Measurements from ENCODE around the gene PP2D1. TPM values are rescaled to one million over a fixed set of nuclear protein-coding genes. Genes with fewer than 3 reads are reported as not detected.
"Not testable (repeated sequence)": the region's sequence is repeated elsewhere in the genome, so short reads cannot be mapped to it uniquely, and the experiment has no call there.

PP2D1 gene
- total RNA-seq, 2 experiments from 2014 or later: not detected

GRCh38 chr3:19988904-19989303 lies 23.2 kb downstream of the PP2D1 start:
- DNase-seq; H3K27me3 Mint-ChIP-seq; H3K4me3 Mint-ChIP-seq; POLR2A ChIA-PET; H3K9me3 Mint-ChIP-seq; H3K27ac Mint-ChIP-seq; H3K4me1 Mint-ChIP-seq; ATAC-seq (ENCODE audit: low read depth): not testable (repeated sequence)
- H3K36me3 Mint-ChIP-seq: peaks cover 20% of the 10 kb centered on the region

- Mint-ChIP-seq H3K27me3 (no peaks in the 10 kb centered on the region), H3K27ac (no peak overlapping the region)
- POLR2A ChIA-PET: no interaction called here
Observed at GRCh38 chr3:19972054-19972453, 40.0 kb downstream of the PP2D1 start.

GRCh38 chr3:19970327-19970726 lies 41.7 kb downstream of the PP2D1 start:
- H3K4me1 Mint-ChIP-seq: peaks cover 5% of the 10 kb centered on the region

More at GRCh38 chr3:19972054-19972453, 40.0 kb downstream of the PP2D1 start:
- no peaks in the 10 kb centered on the region for H3K9me3 Mint-ChIP-seq
- H3K4me3 Mint-ChIP-seq: no peak overlapping the region
- no peak for ATAC-seq (ENCODE audit: low read depth)
- H3K36me3 Mint-ChIP-seq: peaks cover 24% of the 10 kb centered on the region
- peaks cover 3% of the 10 kb centered on the region for H3K4me1 Mint-ChIP-seq
- DNase-seq: no peak

GRCh38 chr3:19967812-19968211 lies 44.3 kb downstream of the PP2D1 start:
- Mint-ChIP-seq H3K4me3 (no peak overlapping the region), H3K4me1 (peaks cover 7% of the 10 kb centered on the region), H3K36me3 (peaks cover 22% of the 10 kb centered on the region), H3K27me3 (no peaks in the 10 kb centered on the region), H3K9me3 (no peaks in the 10 kb centered on the region), H3K27ac (no peak overlapping the region)
- DNase-seq: no peak
- no peak for ATAC-seq (ENCODE audit: low read depth)
- POLR2A ChIA-PET: no interaction called here

More at GRCh38 chr3:19970327-19970726, 41.7 kb downstream of the PP2D1 start:
- H3K9me3 Mint-ChIP-seq: no peaks in the 10 kb centered on the region
- H3K36me3 Mint-ChIP-seq: peaks cover 17% of the 10 kb centered on the region
- POLR2A ChIA-PET: no interaction called here
- no peak for ATAC-seq (ENCODE audit: low read depth)
- no peak overlapping the region for H3K27ac Mint-ChIP-seq
- no peaks in the 10 kb centered on the region for H3K27me3 Mint-ChIP-seq
- DNase-seq: no peak
- H3K4me3 Mint-ChIP-seq: no peak overlapping the region

- Mint-ChIP-seq H3K27me3 (no peaks in the 10 kb centered on the region), H3K36me3 (peaks cover 26% of the 10 kb centered on the region), H3K27ac (no peak overlapping the region), H3K4me3 (no peak overlapping the region), H3K4me1 (peaks cover 6% of the 10 kb centered on the region), H3K9me3 (no peaks in the 10 kb centered on the region)
- ATAC-seq (ENCODE audit: low read depth) (no peak), DNase-seq (no peak)
- POLR2A ChIA-PET: no interaction called here
Observed at GRCh38 chr3:19967208-19967607, 44.9 kb downstream of the PP2D1 start.

GRCh38 chr3:19961960-19962359 lies 50.1 kb downstream of the PP2D1 start:
- Mint-ChIP-seq H3K27me3 (no peaks in the 10 kb centered on the region), H3K27ac (no peak overlapping the region), H3K4me1 (peaks cover 18% of the 10 kb centered on the region), H3K4me3 (no peak overlapping the region), H3K9me3 (no peaks in the 10 kb centered on the region), H3K36me3 (peaks cover 33% of the 10 kb centered on the region)
- no peak for ATAC-seq (ENCODE audit: low read depth)
- no peak for DNase-seq
- POLR2A ChIA-PET: no interaction called here

- Mint-ChIP-seq H3K9me3 (no peaks in the 10 kb centered on the region), H3K27ac (no peak overlapping the region), H3K4me1 (peaks cover 19% of the 10 kb centered on the region), H3K27me3 (no peaks in the 10 kb centered on the region), H3K36me3 (peaks cover 37% of the 10 kb centered on the region), H3K4me3 (no peak overlapping the region)
- DNase-seq (no peak), ATAC-seq (ENCODE audit: low read depth) (no peak)
- POLR2A ChIA-PET: no interaction called here
Observed at GRCh38 chr3:19960696-19961095, 51.4 kb downstream of the PP2D1 start.

GRCh38 chr3:19959505-19959904 lies 52.6 kb downstream of the PP2D1 start:
- POLR2A ChIA-PET: interaction anchor here (1.6 kb wide), 1 partner anchor 11 kb away, joined by 4 read pairs; no protein-coding TSS in a partner anchor
- no peak for DNase-seq
- Mint-ChIP-seq H3K4me3 (no peak overlapping the region), H3K27me3 (no peaks in the 10 kb centered on the region), H3K4me1 (peaks cover 21% of the 10 kb centered on the region), H3K9me3 (no peaks in the 10 kb centered on the region), H3K36me3 (peaks cover 37% of the 10 kb centered on the region), H3K27ac (no peak overlapping the region)
- no peak for ATAC-seq (ENCODE audit: low read depth)

- Mint-ChIP-seq H3K4me1 (peaks cover 20% of the 10 kb centered on the region), H3K36me3 (peaks cover 32% of the 10 kb centered on the region)
- H3K4me3 Mint-ChIP-seq; POLR2A ChIA-PET; H3K9me3 Mint-ChIP-seq; H3K27me3 Mint-ChIP-seq; H3K27ac Mint-ChIP-seq; ATAC-seq (ENCODE audit: low read depth); DNase-seq: not testable (repeated sequence)
Observed at GRCh38 chr3:19957354-19957753, 54.7 kb downstream of the PP2D1 start.

- Mint-ChIP-seq H3K27ac (no peak overlapping the region), H3K27me3 (no peaks in the 10 kb centered on the region), H3K36me3 (peaks cover 30% of the 10 kb centered on the region), H3K4me3 (no peak overlapping the region), H3K9me3 (no peaks in the 10 kb centered on the region), H3K4me1 (peaks cover 29% of the 10 kb centered on the region)
- no peak for DNase-seq
- no peak for ATAC-seq (ENCODE audit: low read depth)
- POLR2A ChIA-PET: no interaction called here
Observed at GRCh38 chr3:19954676-19955075, 57.4 kb downstream of the PP2D1 start.

GRCh38 chr3:19950316-19950715 lies 61.7 kb downstream of the PP2D1 start:
- H3K27me3 Mint-ChIP-seq: no peaks in the 10 kb centered on the region
- no peak for DNase-seq
- H3K4me1 Mint-ChIP-seq: peaks cover 33% of the 10 kb centered on the region
- H3K9me3 Mint-ChIP-seq: no peaks in the 10 kb centered on the region
- peaks cover 26% of the 10 kb centered on the region for H3K36me3 Mint-ChIP-seq
- no peak overlapping the region for H3K4me3 Mint-ChIP-seq
- POLR2A ChIA-PET: no interaction called here
- H3K27ac Mint-ChIP-seq: no peak overlapping the region
- ATAC-seq (ENCODE audit: low read depth): no peak

GRCh38 chr3:19948226-19948591 lies 63.9 kb downstream of the PP2D1 start:
- peak overlapping the region; percentile 100 for H3K27ac Mint-ChIP-seq
- POLR2A ChIA-PET: interaction anchor here (0.8 to 2.0 kb wide), 6 partner anchors 11 to 237 kb away, joined by 3 to 9 read pairs (median 4); partner anchors contain the start of gene KAT2B

GRCh38 chr3:19947549-19948225 lies 64.4 kb downstream of the PP2D1 start:
- ATAC-seq (ENCODE audit: low read depth): peak; percentile 15
- DNase-seq: peak; percentile 72
- peak overlapping the region; percentile 100 for H3K27ac Mint-ChIP-seq
- H3K36me3 Mint-ChIP-seq: peaks cover 23% of the 10 kb centered on the region
- POLR2A ChIA-PET: interaction anchor here (0.5 to 2.0 kb wide), 7 partner anchors 11 to 237 kb away, joined by 3 to 9 read pairs (median 4); partner anchors contain the start of gene KAT2B
- H3K27me3 Mint-ChIP-seq: no peaks in the 10 kb centered on the region
- peaks cover 32% of the 10 kb centered on the region for H3K4me1 Mint-ChIP-seq
- peaks cover 1% of the 10 kb centered on the region for H3K9me3 Mint-ChIP-seq
- H3K4me3 Mint-ChIP-seq: peak overlapping the region; percentile 100

More at GRCh38 chr3:19948226-19948591, 63.9 kb downstream of the PP2D1 start:
- H3K4me3 Mint-ChIP-seq: peak overlapping the region; percentile 100
- peaks cover 1% of the 10 kb centered on the region for H3K9me3 Mint-ChIP-seq
- H3K36me3 Mint-ChIP-seq: peaks cover 23% of the 10 kb centered on the region
- no peaks in the 10 kb centered on the region for H3K27me3 Mint-ChIP-seq
- ATAC-seq (ENCODE audit: low read depth): no peak
- peaks cover 32% of the 10 kb centered on the region for H3K4me1 Mint-ChIP-seq
- DNase-seq: no peak

- POLR2A ChIA-PET: interaction anchor here (0.5 to 2.0 kb wide), 7 partner anchors 9 to 238 kb away, joined by 3 to 9 read pairs (median 4); partner anchors contain the start of gene KAT2B
- peak within 1 kb of the TSS; percentile 100 for H3K27ac Mint-ChIP-seq
- ATAC-seq (ENCODE audit: low read depth) (peak; percentile 91), DNase-seq (peak; percentile 96)
- H3K36me3 Mint-ChIP-seq: peaks cover 23% of the 10 kb centered on the region
- peaks cover 1% of the 10 kb centered on the region for H3K9me3 Mint-ChIP-seq
- peaks cover 30% of the 10 kb centered on the region for H3K4me1 Mint-ChIP-seq
- H3K4me3 Mint-ChIP-seq: peak within 1 kb of the TSS; percentile 100
- H3K27me3 Mint-ChIP-seq: no peaks in the 10 kb centered on the region
Observed at GRCh38 chr3:19946832-19947548, 65.1 kb downstream of the PP2D1 start, which contains the start of gene RAB5A. RAB5A (plus strand) TSS chr3:19947097; CDS start chr3:19950899, 3,802 bp downstream.
